Astrocyte (in vitro differentiated cells and primary cell): ENCODE measurements around the gene DNAH14. TPM values are rescaled to one million over a fixed set of nuclear protein-coding genes. Genes with fewer than 3 reads are reported as not detected.

Experiments used
- DNase-seq: peaks from one replicate; pipeline ENCODE4 v3.0.0-alpha.2; 2010; ENCODE audit warnings: low read depth
- FAIRE-seq: peaks from 2 replicates; lab custom pipeline; 2011; peaks lifted over from hg19 to GRCh38; lab: Jason Lieb, UNC
- H2AFZ ChIP-seq: 2 replicates; pipeline ENCODE4 v1.6.0; 2012; ENCODE audit warnings: low read depth, low read length, inconsistent platforms
- H3K27ac ChIP-seq: 2 replicates; pipeline ENCODE4 v1.5.1; 2011; ENCODE audit warnings: low read depth, low read length, inconsistent platforms
- H3K27me3 ChIP-seq: 2 replicates; pipeline ENCODE4 v1.6.0; 2011; ENCODE audit warnings: low read length, inconsistent platforms; ENCODE audit not compliant: insufficient read depth
- H3K36me3 ChIP-seq: 2 replicates; pipeline ENCODE4 v1.5.1; 2011; ENCODE audit warnings: low read length, inconsistent platforms; ENCODE audit not compliant: insufficient read depth
- H3K4me1 ChIP-seq: 2 replicates; pipeline ENCODE4 v1.5.1; 2011; ENCODE audit warnings: low read length, inconsistent platforms; ENCODE audit not compliant: insufficient read depth
- H3K4me2 ChIP-seq: 2 replicates; pipeline ENCODE4 v1.6.0; 2012; ENCODE audit warnings: low read length, inconsistent platforms
- H3K4me3 ChIP-seq: 2 replicates; pipeline ENCODE4 v1.5.1; 2011; ENCODE audit warnings: low read depth, mild to moderate bottlenecking, low read length, inconsistent platforms; ENCODE audit not compliant: insufficient read depth
- H3K79me2 ChIP-seq: 2 replicates; pipeline ENCODE4 v1.6.0; 2012; ENCODE audit warnings: mild to moderate bottlenecking, low read length, inconsistent platforms; ENCODE audit not compliant: insufficient read depth
- H3K9ac ChIP-seq: 2 replicates; pipeline ENCODE4 v1.6.0; 2012; ENCODE audit warnings: mild to moderate bottlenecking, low read length, inconsistent platforms
- H3K9me3 ChIP-seq: 2 replicates; pipeline ENCODE4 v1.5.1; 2012; ENCODE audit warnings: low read depth, mild to moderate bottlenecking, low read length, inconsistent platforms; ENCODE audit not compliant: insufficient read depth
- H4K20me1 ChIP-seq: 2 replicates; pipeline ENCODE4 v1.6.0; 2012; ENCODE audit warnings: low read length, inconsistent platforms; ENCODE audit not compliant: insufficient read depth
- H3K27ac Mint-ChIP-seq: one replicate; pipeline ENCODE4 v1.8.0; 2021; ENCODE audit warnings: mild to moderate bottlenecking, mixed read lengths; ENCODE audit not compliant: unreplicated experiment
- H3K27me3 Mint-ChIP-seq: one replicate; pipeline ENCODE4 v1.8.0; 2021; ENCODE audit warnings: low read depth, mixed read lengths; ENCODE audit not compliant: unreplicated experiment
- H3K36me3 Mint-ChIP-seq: one replicate; pipeline ENCODE4 v1.8.0; 2021; ENCODE audit warnings: low read depth, mixed read lengths; ENCODE audit not compliant: unreplicated experiment
- H3K4me1 Mint-ChIP-seq: one replicate; pipeline ENCODE4 v1.8.0; 2021; ENCODE audit warnings: low read depth, mixed read lengths; ENCODE audit not compliant: unreplicated experiment
- H3K4me3 Mint-ChIP-seq: one replicate; pipeline ENCODE4 v1.8.0; 2021; ENCODE audit warnings: mild to moderate bottlenecking, moderate library complexity, mixed read lengths; ENCODE audit not compliant: unreplicated experiment
- H3K9me3 Mint-ChIP-seq: one replicate; pipeline ENCODE4 v1.8.0; 2021; ENCODE audit warnings: mild to moderate bottlenecking, mixed read lengths; ENCODE audit not compliant: unreplicated experiment
- EZH2 ChIP-seq: IDR thresholded peaks from 2 replicates; pipeline ENCODE4 v1.6.1; 2012; ENCODE audit warnings: mild to moderate bottlenecking, low read length, inconsistent platforms; ENCODE audit not compliant: insufficient read depth
- total RNA-seq: library from RNA; stranded (reverse); gene quantifications from 2 replicates; pipeline ENCODE4 v1.2.1, GENCODE V29; 2021
- TF ChIP-seq, protein P1 (sequence below): IDR thresholded peaks from 2 replicates; pipeline ENCODE4 v1.5.1; 2011; ENCODE audit warnings: low read depth, mild to moderate bottlenecking, inconsistent platforms, low read length, moderate library complexity; ENCODE audit not compliant: insufficient read depth

Gene DNAH14
- total RNA-seq, 1 donor from 2014 or later = 21.2 TPM

GRCh38 chr1:225277445-225277844 lies 348.0 kb downstream of the DNAH14 start:
- Histone ChIP-seq H3K4me1 (no peaks in the 10 kb centered on the region), H3K27me3 (no peaks in the 10 kb centered on the region), H4K20me1 (no peaks in the 10 kb centered on the region), H3K4me3 (no peak overlapping the region), H2AFZ (no peak overlapping the region), H3K79me2 (no peaks in the 10 kb centered on the region), H3K4me2 (no peak overlapping the region), H3K36me3 (no peaks in the 10 kb centered on the region), H3K9me3 (no peaks in the 10 kb centered on the region), H3K27ac (no peak overlapping the region), H3K9ac (no peak overlapping the region)
- FAIRE-seq = no peak
- H3K27ac Mint-ChIP-seq = no peak overlapping the region
- no peaks in the 10 kb centered on the region for H3K27me3 Mint-ChIP-seq
- peaks cover 9% of the 10 kb centered on the region for H3K9me3 Mint-ChIP-seq
- H3K4me1 Mint-ChIP-seq = no peaks in the 10 kb centered on the region
- no peak for DNase-seq
- no peak for TF ChIP-seq EZH2
- TF ChIP-seq, protein P1, sequence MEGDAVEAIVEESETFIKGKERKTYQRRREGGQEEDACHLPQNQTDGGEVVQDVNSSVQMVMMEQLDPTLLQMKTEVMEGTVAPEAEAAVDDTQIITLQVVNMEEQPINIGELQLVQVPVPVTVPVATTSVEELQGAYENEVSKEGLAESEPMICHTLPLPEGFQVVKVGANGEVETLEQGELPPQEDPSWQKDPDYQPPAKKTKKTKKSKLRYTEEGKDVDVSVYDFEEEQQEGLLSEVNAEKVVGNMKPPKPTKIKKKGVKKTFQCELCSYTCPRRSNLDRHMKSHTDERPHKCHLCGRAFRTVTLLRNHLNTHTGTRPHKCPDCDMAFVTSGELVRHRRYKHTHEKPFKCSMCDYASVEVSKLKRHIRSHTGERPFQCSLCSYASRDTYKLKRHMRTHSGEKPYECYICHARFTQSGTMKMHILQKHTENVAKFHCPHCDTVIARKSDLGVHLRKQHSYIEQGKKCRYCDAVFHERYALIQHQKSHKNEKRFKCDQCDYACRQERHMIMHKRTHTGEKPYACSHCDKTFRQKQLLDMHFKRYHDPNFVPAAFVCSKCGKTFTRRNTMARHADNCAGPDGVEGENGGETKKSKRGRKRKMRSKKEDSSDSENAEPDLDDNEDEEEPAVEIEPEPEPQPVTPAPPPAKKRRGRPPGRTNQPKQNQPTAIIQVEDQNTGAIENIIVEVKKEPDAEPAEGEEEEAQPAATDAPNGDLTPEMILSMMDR = no peak
- no peak overlapping the region for H3K4me3 Mint-ChIP-seq
- no peaks in the 10 kb centered on the region for H3K36me3 Mint-ChIP-seq

DNA sequence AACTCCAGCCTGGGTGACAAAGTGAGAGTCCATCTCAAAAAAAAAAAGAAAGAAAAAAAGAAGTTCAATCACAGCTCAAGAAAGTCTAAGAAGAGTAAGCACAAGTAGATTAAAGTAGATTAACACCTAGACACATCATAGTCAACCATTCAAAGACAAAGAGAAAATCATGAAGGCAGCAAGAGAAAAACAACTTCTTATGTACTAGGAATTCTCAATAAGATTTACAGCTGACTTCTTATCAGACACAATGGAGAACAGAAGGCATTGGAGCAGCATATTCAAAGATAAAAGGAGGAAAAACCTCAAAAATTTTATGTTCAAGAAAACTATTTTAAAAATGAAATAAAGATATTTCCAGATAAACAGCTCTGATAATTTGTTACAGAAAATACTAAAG lies 351.1 kb downstream of the DNAH14 start:
- no peak for FAIRE-seq
- Histone ChIP-seq H3K36me3 (no peaks in the 10 kb centered on the region), H4K20me1 (no peaks in the 10 kb centered on the region), H3K4me3 (no peak overlapping the region), H3K27ac (no peak overlapping the region), H2AFZ (no peak overlapping the region), H3K9ac (no peak overlapping the region), H3K27me3 (no peaks in the 10 kb centered on the region), H3K4me2 (no peak overlapping the region), H3K79me2 (no peaks in the 10 kb centered on the region), H3K9me3 (no peaks in the 10 kb centered on the region), H3K4me1 (no peaks in the 10 kb centered on the region)
- Mint-ChIP-seq H3K27ac (no peak overlapping the region), H3K27me3 (no peaks in the 10 kb centered on the region), H3K36me3 (no peaks in the 10 kb centered on the region), H3K4me1 (no peaks in the 10 kb centered on the region), H3K4me3 (no peak overlapping the region), H3K9me3 (peaks cover 9% of the 10 kb centered on the region)
- no peak for TF ChIP-seq EZH2
- TF ChIP-seq, protein P1 = no peak
- no peak for DNase-seq

- no peak overlapping the region for H3K27ac Mint-ChIP-seq
- H3K4me2 ChIP-seq = no peak overlapping the region
- H3K9ac ChIP-seq = no peak overlapping the region
- no peak overlapping the region for H3K27ac ChIP-seq
- H4K20me1 ChIP-seq = no peaks in the 10 kb centered on the region
- H3K36me3 Mint-ChIP-seq = no peaks in the 10 kb centered on the region
- DNase-seq = no peak
- no peaks in the 10 kb centered on the region for H3K4me1 ChIP-seq
- no peaks in the 10 kb centered on the region for H3K79me2 ChIP-seq
- peaks cover 10% of the 10 kb centered on the region for H3K9me3 Mint-ChIP-seq
- H3K4me3 ChIP-seq = no peak overlapping the region
- no peak overlapping the region for H2AFZ ChIP-seq
- TF ChIP-seq EZH2 = no peak
- TF ChIP-seq, protein P1 = no peak
- no peak for FAIRE-seq
- H3K27me3 ChIP-seq = no peaks in the 10 kb centered on the region
- H3K36me3 ChIP-seq = no peaks in the 10 kb centered on the region
- H3K9me3 ChIP-seq = no peaks in the 10 kb centered on the region
- H3K4me3 Mint-ChIP-seq = no peak overlapping the region
- no peaks in the 10 kb centered on the region for H3K27me3 Mint-ChIP-seq
- no peaks in the 10 kb centered on the region for H3K4me1 Mint-ChIP-seq
Measured at GRCh38 chr1:225290244-225290643, 360.8 kb downstream of the DNAH14 start.
